IMR-90 (cell line): ENCODE measurements around the gene ADGRV1. TPM values are rescaled to one million over a fixed set of nuclear protein-coding genes. Genes with fewer than 3 reads are reported as not detected.

ENCODE experiments used
- ATAC-seq: fragments of 200-7000 bp; cut with Tn5 transposase; 2 replicates; pipeline ENCODE4 v1.9.1; 2020; ENCODE audit warnings: low read depth, mild to moderate bottlenecking, moderate library complexity
- Bru-seq: library from RNA; stranded (reverse); fragments of 400-500 nt; gene quantifications from one replicate; lab custom pipeline; 2021; lab: Mats Ljungman, UMichigan
- BruChase-seq, 2 experiments: library from RNA; stranded (reverse); fragments of 400-500 nt; gene quantifications; one replicate each; lab custom pipeline; 2021; lab: Mats Ljungman, UMichigan
- BruUV-seq: library from RNA; stranded (reverse); fragments of 400-500 nt; replicated peaks from 2 replicates; lab custom pipeline; 2021; lab: Mats Ljungman, UMichigan
- CTCF ChIA-PET: fragments of 300-600 bp; formaldehyde crosslinking; extraction: SDS; loops from one replicate; lab custom pipeline; 2021; ENCODE audit warnings: antibody characterized with exemption; lab: Yijun Ruan, JAX
- POLR2A ChIA-PET: fragments of 300-600 bp; sonication (Branson Sonifier 250); formaldehyde crosslinking; loops from one replicate; lab custom pipeline; 2022; ENCODE audit warnings: antibody characterized with exemption; ENCODE audit not compliant: unreplicated experiment; lab: Charles Lee
- DNase-seq: peaks from one replicate; pipeline ENCODE4 v3.0.0; 2013
- H2AFZ ChIP-seq: replicated peaks from 2 replicates; pipeline ENCODE3; 2013; ENCODE audit warnings: low read length, mild to moderate bottlenecking; ENCODE audit not compliant: poor library complexity
- H2AK5ac ChIP-seq: 2 replicates; pipeline ENCODE4 v1.6.1; 2013; ENCODE audit warnings: low read depth, low read length, inconsistent platforms
- H2AK9ac ChIP-seq: replicated peaks from 2 replicates; pipeline ENCODE3; 2013; ENCODE audit warnings: mild to moderate bottlenecking, low read depth, low read length, moderate library complexity; ENCODE audit not compliant: poor library complexity
- H2BK120ac ChIP-seq: 2 replicates; pipeline ENCODE4 v1.6.1; 2013; ENCODE audit warnings: low read depth, low read length, inconsistent platforms
- H2BK15ac ChIP-seq: 3 replicates; pipeline ENCODE4 v1.6.1; 2013; ENCODE audit warnings: low read depth, low read length, inconsistent platforms
- H2BK20ac ChIP-seq: 2 replicates; pipeline ENCODE4 v1.6.1; 2013; ENCODE audit warnings: low read depth, mild to moderate bottlenecking, inconsistent platforms, low read length, moderate library complexity
- H2BK5ac ChIP-seq: 2 replicates; pipeline ENCODE4 v1.6.1; 2013; ENCODE audit warnings: mild to moderate bottlenecking, low read depth, low read length, inconsistent platforms; ENCODE audit not compliant: poor library complexity, severe bottlenecking
- H3K14ac ChIP-seq: replicated peaks from 2 replicates; pipeline ENCODE4 v1.6.1; 2013; ENCODE audit warnings: low read depth, low read length, inconsistent platforms
- H3K18ac ChIP-seq: 2 replicates; pipeline ENCODE4 v1.6.1; 2013; ENCODE audit warnings: low read depth, low read length, control low read depth
- H3K23ac ChIP-seq: 2 replicates; pipeline ENCODE4 v1.6.1; 2013; ENCODE audit warnings: low read depth, low read length, inconsistent platforms
- H3K27ac ChIP-seq: 2 replicates; pipeline ENCODE4 v1.5.1; 2013; ENCODE audit warnings: mild to moderate bottlenecking, control low read depth, low read length; ENCODE audit not compliant: insufficient read depth
- H3K27me3 ChIP-seq: 2 replicates; pipeline ENCODE4 v1.6.1; 2013; ENCODE audit warnings: low read length; ENCODE audit not compliant: control insufficient read depth, insufficient read depth
- H3K36me3 ChIP-seq: 2 replicates; pipeline ENCODE4 v1.6.1; 2013; ENCODE audit warnings: low read length, mixed read lengths; ENCODE audit not compliant: control insufficient read depth, insufficient read depth
- H3K4ac ChIP-seq: 2 replicates; pipeline ENCODE4 v1.6.1; 2013; ENCODE audit warnings: low read depth, low read length, inconsistent platforms
- H3K4me1 ChIP-seq: 2 replicates; pipeline ENCODE4 v1.6.1; 2013; ENCODE audit warnings: low read length, mixed read lengths; ENCODE audit not compliant: control insufficient read depth, insufficient read depth
- H3K4me2 ChIP-seq: 2 replicates; pipeline ENCODE4 v1.6.1; 2013; ENCODE audit warnings: low read depth, mild to moderate bottlenecking, control low read depth, low read length, moderate library complexity
- H3K4me3 ChIP-seq: 2 replicates; pipeline ENCODE4 v1.5.1; 2013; ENCODE audit warnings: low read depth, mild to moderate bottlenecking, control low read depth, low read length, moderate library complexity; ENCODE audit not compliant: insufficient read depth
- H3K56ac ChIP-seq: 2 replicates; pipeline ENCODE4 v1.6.1; 2013; ENCODE audit warnings: low read length, inconsistent platforms; ENCODE audit not compliant: insufficient read depth; ENCODE audit errors: extremely low read depth
- H3K79me1 ChIP-seq, 2 experiments: 2 replicates each; pipeline ENCODE4 v1.6.1; 2013; ENCODE audit warnings: low read length in 2 of 2, inconsistent platforms in 1 of 2, low read depth in 1 of 2
- H3K9ac ChIP-seq: 2 replicates; pipeline ENCODE4 v1.6.1; 2013; ENCODE audit warnings: low read depth, low read length, control low read depth
- H3K9me1 ChIP-seq: 2 replicates; pipeline ENCODE4 v1.6.1; 2013; ENCODE audit warnings: low read length, inconsistent platforms; ENCODE audit not compliant: insufficient read depth
- H3K9me3 ChIP-seq: 2 replicates; pipeline ENCODE4 v1.6.1; 2013; ENCODE audit warnings: low read length; ENCODE audit not compliant: control insufficient read depth, insufficient read depth
- H4K20me1 ChIP-seq: 2 replicates; pipeline ENCODE4 v1.6.1; 2013; ENCODE audit warnings: low read length, inconsistent platforms; ENCODE audit not compliant: insufficient read depth
- H4K5ac ChIP-seq: 2 replicates; pipeline ENCODE4 v1.6.1; 2013; ENCODE audit warnings: mild to moderate bottlenecking, low read depth, low read length, control low read depth
- H4K8ac ChIP-seq, 2 experiments: 2 replicates each; pipeline ENCODE4 v1.6.1; 2013; ENCODE audit warnings: low read depth in 2 of 2, low read length in 2 of 2, control low read depth in 1 of 2, inconsistent platforms in 1 of 2
- H4K91ac ChIP-seq: 2 replicates; pipeline ENCODE4 v1.6.1; 2013; ENCODE audit warnings: low read depth, low read length, inconsistent platforms; ENCODE audit not compliant: insufficient read depth
- ELK1 ChIP-seq: fragments of 150-350 bp; IDR thresholded peaks from 2 replicates; pipeline ENCODE4 v1.6.1; 2016; ENCODE audit warnings: low read depth, mild to moderate bottlenecking, low read length, moderate library complexity, borderline replicate concordance
- WGBS, 2 experiments: methylation state at CpG; one replicate each; pipeline versions ENCODE4 v1.1.5 to v1.1.7; 2013; ENCODE audit warnings: missing lambda C conversion rate in 2 of 2; ENCODE audit not compliant: insufficient read length in 1 of 2; ENCODE audit errors: extremely low coverage in 2 of 2; 5-methylcytosine and 5-hydroxymethylcytosine counted together
- dilution Hi-C: fragments of 300-500 bp; cut with HindIII; formaldehyde crosslinking; loops from one replicate; pipeline ENCODE4 v1.14.3; 2018; ENCODE audit warnings: low sequenced_read_pairs; ENCODE audit not compliant: unreplicated experiment
- in situ Hi-C: fragments of 300-500 bp; cut with MboI; formaldehyde crosslinking; loops from 3 replicates; pipeline ENCODE4 v1.14.3; 2019; ENCODE audit warnings: low sequenced_read_pairs, inconsistent platforms, mixed read lengths
- intact Hi-C: fragments of 100-400 bp; cut with micrococcal nuclease; formaldehyde crosslinking; loops from 2 replicates; pipeline ENCODE4 v1.10.0; 2022
- long read RNA-seq: library from polyadenylated mRNA; unstranded; transcript quantifications from one replicate; pipeline ENCODE4 v2.0.0, GENCODE V29; 2021; ENCODE audit not compliant: unreplicated experiment
- polyA plus RNA-seq, 3 experiments: library from polyadenylated mRNA; depleted of rRNA; stranded (reverse); fragments of >200 nt; gene quantifications; 2 replicates each; pipeline ENCODE4 v1.2.3, GENCODE V29; 2012; ENCODE audit warnings: low replicate concordance in 1 of 3
- total RNA-seq: library from RNA; depleted of rRNA; stranded (reverse); fragments of >200 nt; gene quantifications from 2 replicates; pipeline ENCODE4 v1.2.3, GENCODE V29; 2012; rRNA removed

ADGRV1 gene
- total RNA-seq: under 0.01 TPM in 2 replicates
- 0.09 TPM in 1 of 2 replicates, not detected in the other for polyA plus RNA-seq (2012; rRNA removed)
- polyA plus RNA-seq (2012; cell fraction: cytosol; rRNA removed): 0.02 and 0.04 TPM in 2 replicates
- polyA plus RNA-seq (2012; cell fraction: nucleus; rRNA removed; ENCODE audit: low replicate concordance): 0.06 TPM in 1 of 2 replicates, not detected in the other
- Bru-seq, nascent RNA: percentile 13 among the genes with signal in this experiment
- percentile 14 among the genes with signal in this experiment for BruChase-seq, experiment 1, labeled RNA remaining after a 6-hour chase
- BruChase-seq, experiment 2, labeled RNA remaining after a 2-hour chase: percentile 12 among the genes with signal in this experiment
- long read RNA-seq: 0 reads

GRCh38 chr5:90558344-90559192 is at the start of gene ADGRV1:
ADGRV1 (plus strand) TSS chr5:90558797; CDS start chr5:90558896, 99 bp downstream.
- DNase-seq: peak; percentile 1
- no peak within 1 kb of the TSS for H2AK9ac ChIP-seq
- no peaks in the 10 kb centered on the region for H3K9me1 ChIP-seq
- no peak within 1 kb of the TSS for H4K91ac ChIP-seq
- CTCF ChIA-PET: no interaction called here
- H3K27ac ChIP-seq: no peak within 1 kb of the TSS
- dilution Hi-C loops: no loop called here
- no peak within 1 kb of the TSS for H3K18ac ChIP-seq
- no peaks in the 10 kb centered on the region for H3K4me1 ChIP-seq
- H3K79me1 ChIP-seq: no peaks in the 10 kb centered on the region
- no peak within 1 kb of the TSS for H3K56ac ChIP-seq
- no peaks in the 10 kb centered on the region for H3K9me3 ChIP-seq
- no peak within 1 kb of the TSS; the same call in 1 of the 2 replicates for H3K4me3 ChIP-seq
- H3K4me2 ChIP-seq: peak within 1 kb of the TSS; percentile 25; the same call in 1 of the 2 replicates
- H3K36me3 ChIP-seq: no peaks in the 10 kb centered on the region
- no peak within 1 kb of the TSS for H3K4ac ChIP-seq
- no peaks in the 10 kb centered on the region for H4K20me1 ChIP-seq
- BruUV-seq: no TSS peak
- H2BK15ac ChIP-seq: no peak within 1 kb of the TSS
- peak within 1 kb of the TSS; percentile 13 for H2AFZ ChIP-seq
- no peak within 1 kb of the TSS for H2BK120ac ChIP-seq
- intact Hi-C loops: no loop called here
- no peak within 1 kb of the TSS for H4K5ac ChIP-seq
- H4K8ac ChIP-seq: no peak within 1 kb of the TSS
- in situ Hi-C loops: no loop called here
- peaks cover 27% of the 10 kb centered on the region for H3K27me3 ChIP-seq
- no peak within 1 kb of the TSS for H2AK5ac ChIP-seq
- no peak within 1 kb of the TSS for H3K9ac ChIP-seq
- 3% methylated on average over 13 of the region's 60 CpGs; no CpG with 5 or more reads in 1 of the 2 experiments for WGBS, 2 experiments
- POLR2A ChIA-PET: no interaction called here
- no peak within 1 kb of the TSS for H3K14ac ChIP-seq
- TF ChIP-seq ELK1: no peak
- H2BK5ac ChIP-seq: no peak within 1 kb of the TSS
- H3K23ac ChIP-seq: no peak within 1 kb of the TSS
- peak; percentile 54 for ATAC-seq
- H2BK20ac ChIP-seq: no peak within 1 kb of the TSS
